ENCODE measurements around the gene HNRNPL.
"Not testable (repeated sequence)": the region's sequence is repeated elsewhere in the genome, so short reads cannot be mapped to it uniquely, and the experiment has no call there.

GRCh38 chr19:38855751-38856150, 6.0 kb upstream of the HNRNPL start:
- not testable (repeated sequence) for TF ChIP-seq POLR2A (IDR thresholded peaks at IDR 0.05; ENCODE audit: control extremely low read depth in 1 of 2, low read depth in 2 of 2, low read length in 2 of 2); SIX5 (IDR thresholded peaks at IDR 0.05; ENCODE audit: low read depth, low read length); PHF8 (conservative IDR thresholded peaks at IDR 0.05; ENCODE audit: low read depth, low read length); CTCF (IDR thresholded peaks at IDR 0.05; ENCODE audit: control extremely low read depth in 1 of 3, insufficient read depth in 1 of 3, low read depth in 1 of 3, low read length in 3 of 3); SIRT6 (IDR thresholded peaks at IDR 0.05; ENCODE audit: low read length); CHD2 (IDR thresholded peaks at IDR 0.05; ENCODE audit: low read length); CEBPB (IDR thresholded peaks at IDR 0.05; ENCODE audit: low read depth, low read length); RAD21 (IDR thresholded peaks at IDR 0.05 in 1 of 2, conservative IDR thresholded peaks at IDR 0.05 in 1 of 2; ENCODE audit: low read depth in 2 of 2, low read length in 2 of 2); POLR2AphosphoS5 (IDR thresholded peaks at IDR 0.05; ENCODE audit: low read depth, low read length); SP4 (IDR thresholded peaks at IDR 0.05; ENCODE audit: low read length); POU5F1 (IDR thresholded peaks at IDR 0.05; ENCODE audit: low read depth, low read length); ATF2 (IDR thresholded peaks at IDR 0.05; ENCODE audit: low read length); BRCA1 (IDR thresholded peaks at IDR 0.05; ENCODE audit: low read depth, low read length)
- TF ChIP-seq, protein P1, sequence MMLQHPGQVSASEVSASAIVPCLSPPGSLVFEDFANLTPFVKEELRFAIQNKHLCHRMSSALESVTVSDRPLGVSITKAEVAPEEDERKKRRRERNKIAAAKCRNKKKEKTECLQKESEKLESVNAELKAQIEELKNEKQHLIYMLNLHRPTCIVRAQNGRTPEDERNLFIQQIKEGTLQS (IDR thresholded peaks at IDR 0.05; ENCODE audit: insufficient read depth, low read depth, low read length) = not testable (repeated sequence)

Data from H1 (cell line).